BLaER1 treated with 17β-estradiol and CSF1 and Interleukin-3, amounts not matched to agents 10 nM and 100 nM (cell line): Measurements from ENCODE around the gene POLN.
A peak's percentile ranks its signal among the peaks of the same experiment; 100 is the strongest.

Source experiments
- H3K27ac ChIP-seq, 11 experiments: shearing (Covaris generic); formaldehyde crosslinking; 2 replicates each; pipeline ENCODE4 v1.8.1; 2022
- H3K27me3 ChIP-seq, 11 experiments: shearing (Covaris generic); formaldehyde crosslinking; 2 replicates each; pipeline ENCODE4 v1.8.1; 2022
- H3K36me3 ChIP-seq, 11 experiments: shearing (Covaris generic); formaldehyde crosslinking; 2 replicates each; pipeline ENCODE4 v1.8.1; 2022
- H3K4me1 ChIP-seq, 10 experiments: shearing (Covaris generic); formaldehyde crosslinking; 2 replicates each; pipeline ENCODE4 v1.8.1; 2022
- H3K4me2 ChIP-seq, 11 experiments: shearing (Covaris generic); formaldehyde crosslinking; 2 replicates each; pipeline ENCODE4 v1.8.1; 2022
- H3K4me3 ChIP-seq, 10 experiments: shearing (Covaris generic); formaldehyde crosslinking; 2 replicates each; pipeline ENCODE4 v1.8.1; 2022
- H3K9ac ChIP-seq, 11 experiments: shearing (Covaris generic); formaldehyde crosslinking; 2 replicates each; pipeline ENCODE4 v1.8.1; 2022
- H3K9me3 ChIP-seq, 11 experiments: shearing (Covaris generic); formaldehyde crosslinking; replicated peaks in 1 of 11; 2 replicates each; pipeline ENCODE4 v1.8.1; 2022
- H4K20me1 ChIP-seq, 11 experiments: shearing (Covaris generic); formaldehyde crosslinking; 2 replicates each; pipeline ENCODE4 v1.8.1; 2022
- Cebpa-rat ChIP-seq, 11 experiments: shearing (Covaris generic); IDR thresholded peaks; 2 replicates each; pipeline ENCODE4 v1.8.1; 2022

Gene POLN

DNA sequence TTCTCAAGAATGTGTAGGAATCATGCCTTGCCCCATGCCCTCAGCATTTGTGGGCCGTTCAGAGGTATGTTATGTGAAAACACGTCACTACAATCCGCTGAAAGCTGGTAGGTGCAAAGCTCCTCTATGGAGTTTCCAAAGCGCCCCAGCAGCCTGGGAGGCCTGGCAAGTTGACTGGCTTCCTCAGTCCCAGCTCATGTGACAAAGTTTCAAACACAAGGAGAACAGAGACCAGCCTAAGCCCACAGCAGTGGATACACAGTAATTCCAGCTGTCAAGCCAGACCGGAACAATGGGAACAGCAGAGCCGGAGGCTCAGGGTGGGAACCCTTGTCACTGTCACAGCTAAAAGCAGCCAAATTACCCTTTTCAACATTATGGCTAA is 149.3 kb downstream of the POLN start:
- Histone ChIP-seq H3K36me3 (peaks cover 0 to 10% (median 0%) of the 10 kb centered on the region in 11 experiments; a peak in 1 of 22 replicates), H3K27me3 (peaks cover 0 to 67% (median 0%) of the 10 kb centered on the region in 11 experiments; a peak in 4 of 22 replicates), H4K20me1 (no peaks in the 10 kb centered on the region), H3K4me1 (no peaks in the 10 kb centered on the region), H3K9me3 (peaks cover 19 to 27% (median 25%) of the 10 kb centered on the region in 11 experiments), H3K4me3 (no peak overlapping the region), H3K27ac (no peak overlapping the region), H3K9ac (no peak overlapping the region), H3K4me2 (no peak overlapping the region)
- TF ChIP-seq Cebpa-rat (IDR thresholded peaks at IDR 0.05), result no peak

DNA sequence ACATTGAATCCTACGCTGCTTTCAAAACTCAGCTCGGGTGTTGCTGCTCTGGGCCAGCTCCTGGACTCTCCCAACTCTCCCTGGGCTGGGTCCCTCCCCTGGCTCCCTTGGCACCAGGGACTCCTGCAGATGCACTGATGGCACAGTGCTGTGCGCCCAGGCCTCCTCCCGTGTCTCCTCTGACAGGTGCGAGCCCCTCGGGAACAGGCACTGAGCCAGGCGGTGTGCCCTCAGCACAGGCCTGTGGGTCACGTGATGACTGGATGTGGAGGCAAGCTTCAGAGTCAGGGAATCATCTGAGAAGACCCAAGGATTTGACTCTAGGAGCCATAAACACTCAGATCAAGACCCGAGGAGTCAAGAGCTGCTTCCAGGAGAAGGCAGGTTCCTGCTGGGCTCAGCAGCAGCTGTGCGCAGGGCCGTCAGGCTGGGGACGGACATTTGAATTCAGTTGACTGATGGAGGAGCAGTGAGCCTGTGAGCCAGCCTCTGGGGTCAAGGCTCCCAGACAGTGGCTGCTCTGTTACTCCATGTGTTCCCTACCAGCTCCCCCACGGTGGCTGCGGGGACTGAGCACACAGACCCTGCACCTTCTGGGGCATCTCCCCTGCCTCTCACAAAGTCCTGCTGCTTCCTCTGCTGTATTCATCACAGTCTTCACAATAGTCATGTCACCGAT is 149.8 kb downstream of the POLN start:
- Histone ChIP-seq H3K9ac (no peak overlapping the region), H4K20me1 (no peaks in the 10 kb centered on the region), H3K4me3 (no peak overlapping the region), H3K4me1 (no peaks in the 10 kb centered on the region), H3K36me3 (peaks cover 0 to 9% (median 0%) of the 10 kb centered on the region in 11 experiments; a peak in 1 of 22 replicates), H3K9me3 (peaks cover 14 to 27% (median 21%) of the 10 kb centered on the region in 11 experiments), H3K27me3 (peaks cover 0 to 64% (median 0%) of the 10 kb centered on the region in 11 experiments; a peak in 4 of 22 replicates), H3K4me2 (no peak overlapping the region), H3K27ac (no peak overlapping the region)
- no peak for TF ChIP-seq Cebpa-rat (IDR thresholded peaks at IDR 0.05)

DNA sequence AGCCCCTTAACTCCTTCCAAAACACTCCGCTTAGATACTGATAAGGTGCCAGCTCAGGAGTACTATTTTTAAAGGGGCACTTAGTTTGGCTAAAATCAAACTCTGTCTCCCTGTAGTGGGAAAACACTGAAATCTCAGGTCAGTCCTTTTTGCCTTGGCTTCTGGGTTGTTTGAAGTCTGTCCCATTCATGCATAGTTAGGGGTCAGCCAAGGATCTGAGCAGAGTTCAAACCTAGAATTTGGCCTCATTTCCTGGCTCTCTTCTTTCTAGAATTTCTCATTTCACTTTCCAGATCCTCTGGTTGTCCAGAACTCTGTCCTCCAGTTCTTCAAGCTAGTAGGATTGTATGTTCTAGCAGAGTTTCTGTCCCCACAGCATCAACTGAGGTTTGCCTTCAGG is 151.3 kb downstream of the POLN start:
- H3K27me3 ChIP-seq, result peaks cover 0 to 50% (median 0%) of the 10 kb centered on the region in 11 experiments; a peak in 4 of 22 replicates

DNA sequence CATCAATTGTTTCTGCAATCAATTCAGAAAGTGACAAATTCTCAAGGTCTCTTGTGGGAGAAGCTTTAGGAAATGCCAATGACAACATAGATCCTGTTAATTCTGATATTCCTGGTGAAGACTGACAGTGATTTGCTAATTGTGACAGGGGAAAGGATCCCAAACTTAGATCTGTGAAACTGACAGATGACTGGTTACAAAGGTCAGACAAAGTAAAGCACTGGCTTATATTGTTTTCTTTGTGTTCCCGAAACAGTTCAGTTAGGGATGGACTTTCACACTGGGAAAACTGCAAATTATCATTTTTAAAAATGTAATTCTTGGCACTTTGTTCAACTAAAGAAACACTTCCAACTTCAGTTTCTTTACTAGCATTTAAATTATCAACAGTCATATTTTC is 152.7 kb downstream of the POLN start:
- no peaks in the 10 kb centered on the region for H4K20me1 ChIP-seq
- no peaks in the 10 kb centered on the region for H3K36me3 ChIP-seq
- H3K9ac ChIP-seq, result no peak overlapping the region
- H3K27me3 ChIP-seq, result peaks cover 0 to 56% (median 0%) of the 10 kb centered on the region in 11 experiments; a peak in 4 of 22 replicates
- no peak for TF ChIP-seq Cebpa-rat (IDR thresholded peaks at IDR 0.05)
- peaks cover 0 to 14% (median 6%) of the 10 kb centered on the region in 11 experiments; a peak in 8 of 22 replicates for H3K9me3 ChIP-seq
- H3K4me1 ChIP-seq, result peaks cover 0 to 14% (median 9%) of the 10 kb centered on the region in 10 experiments; a peak in 14 of 20 replicates
- no peak overlapping the region for H3K4me3 ChIP-seq
- H3K27ac ChIP-seq, result no peak overlapping the region
- H3K4me2 ChIP-seq, result no peak overlapping the region

More for the DNA sequence above, 151.3 kb downstream of the POLN start:
- peaks cover 0 to 21% (median 9%) of the 10 kb centered on the region in 11 experiments; a peak in 14 of 22 replicates for H3K9me3 ChIP-seq
- H3K27ac ChIP-seq, result no peak overlapping the region
- no peak overlapping the region for H3K9ac ChIP-seq
- no peaks in the 10 kb centered on the region for H3K36me3 ChIP-seq
- no peak for TF ChIP-seq Cebpa-rat (IDR thresholded peaks at IDR 0.05)
- H3K4me3 ChIP-seq, result no peak overlapping the region
- peaks cover 0 to under 1% (median 0%) of the 10 kb centered on the region in 10 experiments; a peak in 1 of 20 replicates for H3K4me1 ChIP-seq
- no peak overlapping the region for H3K4me2 ChIP-seq
- H4K20me1 ChIP-seq, result no peaks in the 10 kb centered on the region

DNA sequence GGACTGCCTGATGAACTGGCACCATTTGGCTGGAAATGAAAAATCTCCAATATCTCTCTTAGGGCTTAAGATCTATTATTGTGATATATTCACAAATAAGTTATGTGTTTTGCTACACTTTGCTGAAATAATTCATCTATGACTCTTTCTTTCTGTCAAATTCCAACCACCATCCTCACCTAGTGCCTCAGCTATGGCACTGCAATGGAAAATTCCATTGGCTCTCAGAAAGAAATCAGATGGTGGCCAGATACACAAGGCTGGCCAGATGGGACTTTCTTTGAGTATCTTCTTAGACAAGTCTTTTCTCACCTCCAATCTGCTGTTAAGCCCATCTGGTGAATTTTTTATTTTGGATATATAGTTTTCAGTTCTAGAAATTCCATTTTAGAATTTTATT is 154.8 kb downstream of the POLN start:
- Histone ChIP-seq H3K9ac (no peak overlapping the region), H3K4me1 (peaks cover 0 to 34% (median 26%) of the 10 kb centered on the region in 10 experiments; a peak in 14 of 20 replicates), H3K27me3 (peaks cover 0 to 54% (median 0%) of the 10 kb centered on the region in 11 experiments; a peak in 4 of 22 replicates), H3K36me3 (no peaks in the 10 kb centered on the region), H4K20me1 (peaks cover 0 to 5% (median 0%) of the 10 kb centered on the region in 11 experiments; a peak in 1 of 22 replicates), H3K9me3 (peaks cover 0 to 20% (median 6%) of the 10 kb centered on the region in 11 experiments; a peak in 7 of 22 replicates), H3K27ac (no peak overlapping the region), H3K4me3 (no peak overlapping the region), H3K4me2 (no peak overlapping the region)
- no peak for TF ChIP-seq Cebpa-rat (IDR thresholded peaks at IDR 0.05)

DNA sequence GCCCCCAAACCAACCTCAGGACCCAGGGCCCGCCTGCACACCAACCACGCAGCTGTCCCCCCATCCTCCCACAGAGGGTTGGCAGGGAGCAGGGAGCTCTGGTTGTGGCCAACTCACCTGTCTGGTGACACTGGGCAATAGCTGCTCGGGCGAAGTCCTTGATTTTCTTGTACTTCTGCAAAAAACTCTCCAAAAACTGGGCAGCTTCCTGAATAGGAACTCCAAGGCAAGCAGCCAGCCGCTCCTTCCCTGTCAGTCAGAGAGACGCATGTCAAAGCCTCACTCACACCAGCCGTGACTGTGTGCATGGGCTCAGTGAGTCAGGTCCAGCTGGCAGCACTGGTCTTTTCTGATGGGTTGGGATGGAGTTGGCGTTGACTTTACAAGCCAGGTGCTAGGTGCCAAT is 156.4 kb downstream of the POLN start:
- Histone ChIP-seq H3K4me2 (peak overlapping the region in 6 of 11 experiments; percentile 8 to 75 (median 61); a peak in 4 of 22 replicates), H3K36me3 (no peaks in the 10 kb centered on the region), H3K27ac (no peak overlapping the region), H3K9ac (no peak overlapping the region), H3K4me1 (peaks cover 0 to 48% (median 26%) of the 10 kb centered on the region in 10 experiments; a peak in 14 of 20 replicates), H3K27me3 (peaks cover 0 to 38% (median 0%) of the 10 kb centered on the region in 11 experiments; a peak in 4 of 22 replicates), H3K9me3 (peaks cover 0 to 21% (median 6%) of the 10 kb centered on the region in 11 experiments; a peak in 7 of 22 replicates), H3K4me3 (no peak overlapping the region), H4K20me1 (peaks cover 0 to 5% (median 0%) of the 10 kb centered on the region in 11 experiments; a peak in 1 of 22 replicates)
- no peak for TF ChIP-seq Cebpa-rat (IDR thresholded peaks at IDR 0.05)

DNA sequence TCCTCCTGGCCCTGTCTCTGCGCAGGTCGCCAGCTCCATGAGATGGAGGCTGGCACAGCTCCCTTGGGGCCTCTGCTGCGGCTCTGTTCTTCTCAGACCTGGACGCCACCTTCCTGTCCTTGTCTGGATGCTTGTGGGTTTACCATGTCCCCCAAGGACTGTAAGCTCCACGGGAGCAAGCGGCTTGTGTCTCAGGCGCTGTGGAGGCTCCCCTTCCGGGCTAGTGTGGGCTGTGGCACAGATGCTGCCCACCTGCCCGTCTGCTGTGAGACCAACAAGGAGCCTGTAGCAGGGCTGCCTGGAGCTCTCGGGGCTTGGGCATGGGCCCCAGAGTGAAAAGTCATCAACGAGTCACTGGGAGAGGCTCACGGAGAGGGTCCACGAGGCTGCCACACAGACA is 157.6 kb downstream of the POLN start:
- peaks cover 0 to 27% (median 0%) of the 10 kb centered on the region in 11 experiments; a peak in 4 of 22 replicates for H3K27me3 ChIP-seq
- H3K4me3 ChIP-seq, result no peak overlapping the region
- H3K27ac ChIP-seq, result no peak overlapping the region
- peaks cover 0 to 5% (median 0%) of the 10 kb centered on the region in 11 experiments; a peak in 1 of 22 replicates for H4K20me1 ChIP-seq
- peaks cover 0 to 21% (median 6%) of the 10 kb centered on the region in 11 experiments; a peak in 7 of 22 replicates for H3K9me3 ChIP-seq
- no peaks in the 10 kb centered on the region for H3K36me3 ChIP-seq
- H3K4me2 ChIP-seq, result peak overlapping the region in 8 of 11 experiments; percentile 39 to 80 (median 62); a peak in 16 of 22 replicates
- TF ChIP-seq Cebpa-rat (IDR thresholded peaks at IDR 0.05), result no peak
- peak overlapping the region in 1 of 11 experiments; percentile 7; a peak in 1 of 22 replicates for H3K9ac ChIP-seq
- peaks cover 0 to 59% (median 35%) of the 10 kb centered on the region in 10 experiments; a peak in 15 of 20 replicates for H3K4me1 ChIP-seq

DNA sequence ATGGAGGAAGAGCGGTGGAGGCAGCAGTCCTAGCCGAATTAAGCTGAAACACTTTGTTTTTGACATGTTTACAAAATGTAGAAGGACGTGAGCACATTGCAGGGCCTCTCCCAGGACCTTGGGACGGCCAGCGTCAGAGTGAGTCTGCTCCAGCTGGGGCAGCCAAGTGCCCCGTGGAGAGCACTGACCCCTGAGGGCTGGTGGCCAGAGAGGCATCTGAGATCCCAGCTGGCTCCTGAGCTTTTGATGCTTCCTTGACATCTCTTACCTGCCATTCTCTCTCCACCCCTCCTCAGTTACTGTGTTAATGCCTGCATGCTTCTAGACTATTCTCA is 158.1 kb downstream of the POLN start:
- TF ChIP-seq Cebpa-rat (IDR thresholded peaks at IDR 0.05), result no peak
- Histone ChIP-seq H3K4me1 (peaks cover 0 to 64% (median 41%) of the 10 kb centered on the region in 10 experiments; a peak in 17 of 20 replicates), H3K9me3 (peaks cover 0 to 21% (median 6%) of the 10 kb centered on the region in 11 experiments; a peak in 7 of 22 replicates), H3K4me2 (peak overlapping the region in 7 of 11 experiments; percentile 57 to 80 (median 63); a peak in 14 of 22 replicates), H3K27me3 (peaks cover 0 to 25% (median 0%) of the 10 kb centered on the region in 11 experiments; a peak in 4 of 22 replicates), H3K27ac (no peak overlapping the region), H3K4me3 (no peak overlapping the region), H3K36me3 (no peaks in the 10 kb centered on the region), H3K9ac (0 out of 22 replicates have a peak overlapping the region, but pooled peaks of 1 of the 11 experiments have one; percentile 7), H4K20me1 (peaks cover 0 to 5% (median 0%) of the 10 kb centered on the region in 11 experiments; a peak in 1 of 22 replicates)
